Fibroblast of lung (primary cell): Measurements from ENCODE around the gene NDUFS5. TPM values are rescaled to one million over a fixed set of nuclear protein-coding genes. Genes with fewer than 3 reads are reported as not detected.

Source experiments
- DNase-seq, 2 donors: peaks; one replicate each; pipeline versions ENCODE4 v3.0.0 to v3.0.0-alpha.2; 2010; ENCODE audit warnings: low read depth in 2 of 2
- H2AFZ ChIP-seq: 2 replicates; pipeline ENCODE4 v1.5.1; 2012; ENCODE audit warnings: low read length, control low read depth, inconsistent platforms
- H3K27ac ChIP-seq: 2 replicates; pipeline ENCODE4 v1.5.1; 2011; ENCODE audit warnings: low read length, control low read depth; ENCODE audit not compliant: insufficient read depth
- H3K27me3 ChIP-seq: 2 replicates; pipeline ENCODE4 v1.5.1; 2011; ENCODE audit warnings: mild to moderate bottlenecking, low read length; ENCODE audit not compliant: control insufficient read depth, insufficient read depth
- H3K36me3 ChIP-seq: 2 replicates; pipeline ENCODE4 v1.5.1; 2011; ENCODE audit warnings: low read length; ENCODE audit not compliant: control insufficient read depth, insufficient read depth
- H3K4me1 ChIP-seq: 2 replicates; pipeline ENCODE4 v1.5.1; 2011; ENCODE audit warnings: low read length; ENCODE audit not compliant: control insufficient read depth, insufficient read depth; ENCODE audit errors: extremely low read depth
- H3K4me2 ChIP-seq: 2 replicates; pipeline ENCODE4 v1.5.1; 2011; ENCODE audit warnings: low read length, control low read depth; ENCODE audit not compliant: insufficient read depth; ENCODE audit errors: extremely low read depth
- H3K4me3 ChIP-seq, 4 experiments: fragments of 200-600 bp in 1 of 4; sonication (generic) in 1 of 4; replicated peaks in 1 of 4; 2 replicates each; pipeline ENCODE4 v1.5.1; 2011 to 2016; ENCODE audit warnings: low read length in 4 of 4, low read depth in 3 of 4, mild to moderate bottlenecking in 3 of 4, control low read depth in 2 of 4, inconsistent platforms in 1 of 4, mixed read lengths in 1 of 4; ENCODE audit not compliant: insufficient read depth in 1 of 4; ENCODE audit errors: control extremely low read depth in 1 of 4
- H3K79me2 ChIP-seq: 2 replicates; pipeline ENCODE4 v1.5.1; 2012; ENCODE audit warnings: mild to moderate bottlenecking, low read length, inconsistent platforms; ENCODE audit not compliant: control insufficient read depth, insufficient read depth
- H3K9ac ChIP-seq: 2 replicates; pipeline ENCODE4 v1.5.1; 2011; ENCODE audit warnings: mild to moderate bottlenecking, low read length, control low read depth; ENCODE audit not compliant: insufficient read depth
- H3K9me3 ChIP-seq: 2 replicates; pipeline ENCODE4 v1.5.1; 2012; ENCODE audit warnings: low read depth, low read length; ENCODE audit not compliant: control insufficient read depth, insufficient read depth
- H4K20me1 ChIP-seq: 2 replicates; pipeline ENCODE4 v1.5.1; 2011; ENCODE audit warnings: low read length; ENCODE audit not compliant: control insufficient read depth, insufficient read depth; ENCODE audit errors: extremely low read depth
- EZH2 ChIP-seq: IDR thresholded peaks from 2 replicates; pipeline ENCODE4 v1.5.1; 2012; ENCODE audit warnings: low read length, control low read depth, mild to moderate bottlenecking; ENCODE audit errors: missing control alignments
- polyA plus RNA-seq, 2 donors: library from polyadenylated mRNA; depleted of rRNA in 1 of 2; stranded (reverse) in 1 of 2; unstranded in 1 of 2; fragments of >200 nt; gene quantifications; 2 replicates each; pipeline ENCODE4 v1.2.1, GENCODE V29; 2011 to 2012; ENCODE audit warnings: missing spikeins in 1 of 2
- total RNA-seq: library from RNA; depleted of rRNA; stranded (reverse); fragments of >200 nt; gene quantifications from 2 replicates; pipeline ENCODE4 v1.2.1, GENCODE V29; 2014
- TF ChIP-seq, protein P1 (sequence below), 2 donors: IDR thresholded peaks in 1 of 2; conservative IDR thresholded peaks in 1 of 2; 1 replicate in 1 of 2; 2 replicates in 1 of 2; pipeline ENCODE4 v1.5.1; 2011 to 2012; ENCODE audit warnings: low read length in 2 of 2, control low read depth in 1 of 2, inconsistent platforms in 1 of 2, low read depth in 1 of 2, mild to moderate bottlenecking in 1 of 2

Gene NDUFS5
- total and polyA plus RNA-seq, 2 donors (not counting 1 experiment from before 2014, with no cell fraction given), result 501 to 572 TPM

DNA sequence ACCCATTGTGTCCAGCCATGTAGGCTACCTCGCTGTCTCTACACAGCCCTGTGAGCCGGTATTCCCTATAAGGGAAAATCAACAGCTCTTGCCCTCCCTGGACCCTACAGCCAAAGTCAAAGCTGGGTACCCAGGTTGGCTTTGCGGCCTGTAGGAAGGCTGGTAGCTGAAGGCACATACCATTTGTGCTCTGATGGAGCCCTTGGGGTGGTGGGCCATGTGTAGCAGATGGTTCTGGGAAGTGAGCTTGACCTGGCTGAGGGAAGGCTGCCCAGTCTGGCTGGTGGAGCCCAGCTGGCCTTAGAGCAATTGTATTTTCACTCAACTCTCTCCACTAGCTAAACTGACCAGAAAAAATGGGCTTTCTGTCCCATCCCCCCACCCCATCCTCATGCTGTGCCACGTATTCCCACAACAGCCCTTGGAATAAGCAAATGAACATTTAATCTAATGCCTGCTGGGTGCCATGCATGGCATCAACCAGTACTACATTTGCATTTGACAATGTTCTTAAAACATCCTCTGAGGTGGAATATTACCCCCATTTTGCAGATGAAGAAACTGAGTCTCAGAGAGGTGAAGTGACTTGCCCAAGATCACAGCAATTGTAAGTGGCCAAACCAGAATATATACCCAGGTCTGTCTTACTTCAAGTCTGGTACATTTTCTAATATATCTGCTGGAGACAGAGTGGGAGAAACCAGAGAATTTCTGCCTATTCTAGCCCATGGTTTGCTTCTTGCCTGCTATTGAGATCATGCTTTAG lies 56.8 kb downstream of the NDUFS5 start:
- TF ChIP-seq, protein P1, sequence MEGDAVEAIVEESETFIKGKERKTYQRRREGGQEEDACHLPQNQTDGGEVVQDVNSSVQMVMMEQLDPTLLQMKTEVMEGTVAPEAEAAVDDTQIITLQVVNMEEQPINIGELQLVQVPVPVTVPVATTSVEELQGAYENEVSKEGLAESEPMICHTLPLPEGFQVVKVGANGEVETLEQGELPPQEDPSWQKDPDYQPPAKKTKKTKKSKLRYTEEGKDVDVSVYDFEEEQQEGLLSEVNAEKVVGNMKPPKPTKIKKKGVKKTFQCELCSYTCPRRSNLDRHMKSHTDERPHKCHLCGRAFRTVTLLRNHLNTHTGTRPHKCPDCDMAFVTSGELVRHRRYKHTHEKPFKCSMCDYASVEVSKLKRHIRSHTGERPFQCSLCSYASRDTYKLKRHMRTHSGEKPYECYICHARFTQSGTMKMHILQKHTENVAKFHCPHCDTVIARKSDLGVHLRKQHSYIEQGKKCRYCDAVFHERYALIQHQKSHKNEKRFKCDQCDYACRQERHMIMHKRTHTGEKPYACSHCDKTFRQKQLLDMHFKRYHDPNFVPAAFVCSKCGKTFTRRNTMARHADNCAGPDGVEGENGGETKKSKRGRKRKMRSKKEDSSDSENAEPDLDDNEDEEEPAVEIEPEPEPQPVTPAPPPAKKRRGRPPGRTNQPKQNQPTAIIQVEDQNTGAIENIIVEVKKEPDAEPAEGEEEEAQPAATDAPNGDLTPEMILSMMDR (conservative IDR thresholded peaks at IDR 0.05 in 1 of 2, IDR thresholded peaks at IDR 0.05 in 1 of 2; ENCODE audit: low read depth in 1 of 2, low read length in 2 of 2), result no peak
- no peak for TF ChIP-seq EZH2
- H3K36me3 ChIP-seq, result no peaks in the 10 kb centered on the region
- H3K79me2 ChIP-seq, result no peaks in the 10 kb centered on the region
- H4K20me1 ChIP-seq, result no peaks in the 10 kb centered on the region
- H2AFZ ChIP-seq, result no peak overlapping the region
- H3K9ac ChIP-seq, result no peak overlapping the region
- H3K27me3 ChIP-seq, result no peaks in the 10 kb centered on the region
- H3K9me3 ChIP-seq, result no peaks in the 10 kb centered on the region
- DNase-seq, result no peak
- H3K27ac ChIP-seq, result no peak overlapping the region
- peaks cover 12% of the 10 kb centered on the region for H3K4me1 ChIP-seq
- H3K4me2 ChIP-seq, result no peak overlapping the region
- peak overlapping the region in 1 of 4 experiments; percentile 61 for H3K4me3 ChIP-seq

DNA sequence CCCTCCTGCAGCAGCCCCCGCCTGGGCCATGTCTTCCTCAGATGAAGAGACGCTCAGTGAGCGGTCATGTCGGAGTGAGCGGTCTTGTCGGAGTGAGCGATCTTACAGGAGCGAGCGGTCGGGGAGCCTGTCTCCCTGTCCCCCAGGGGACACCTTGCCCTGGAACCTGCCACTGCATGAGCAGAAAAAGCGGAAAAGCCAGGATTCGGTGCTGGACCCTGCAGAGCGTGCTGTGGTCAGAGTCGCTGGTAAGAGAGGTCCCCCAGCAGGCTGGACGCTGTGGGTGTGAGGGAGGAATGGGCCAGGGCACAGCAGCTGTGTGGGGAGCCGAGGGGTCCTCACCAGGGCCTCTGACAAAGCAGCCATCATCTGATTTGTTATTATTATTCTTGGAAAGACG lies 58.0 kb downstream of the NDUFS5 start:
- no peaks in the 10 kb centered on the region for H3K27me3 ChIP-seq
- no peaks in the 10 kb centered on the region for H4K20me1 ChIP-seq
- H3K4me3 ChIP-seq, result no peak overlapping the region

More for the DNA sequence above, 58.0 kb downstream of the NDUFS5 start:
- H3K36me3 ChIP-seq, result no peaks in the 10 kb centered on the region
- no peaks in the 10 kb centered on the region for H3K79me2 ChIP-seq
- H3K9me3 ChIP-seq, result no peaks in the 10 kb centered on the region
- no peak for TF ChIP-seq EZH2
- TF ChIP-seq, protein P1 (conservative IDR thresholded peaks at IDR 0.05 in 1 of 2, IDR thresholded peaks at IDR 0.05 in 1 of 2; ENCODE audit: low read depth in 1 of 2, low read length in 2 of 2), result no peak
- no peak overlapping the region for H3K4me2 ChIP-seq
- no peak overlapping the region for H2AFZ ChIP-seq
- H3K27ac ChIP-seq, result no peak overlapping the region
- no peak for DNase-seq
- peaks cover 12% of the 10 kb centered on the region for H3K4me1 ChIP-seq
- H3K9ac ChIP-seq, result no peak overlapping the region

Other genes starting within 250 kb of the NDUFS5 start
- gene RRAGC, start 166.6 kb upstream of the NDUFS5 start, total RNA-seq, result 21.1 and 27.4 TPM in 2 replicates
- 47.2 and 53.4 TPM in 2 replicates for gene RRAGC, start 166.6 kb upstream of the NDUFS5 start, polyA plus RNA-seq
- gene MYCBP, start 153.0 kb upstream of the NDUFS5 start, total RNA-seq, result 2.1 and 4.0 TPM in 2 replicates
- 12.5 and 14.2 TPM in 2 replicates for gene MYCBP, start 153.0 kb upstream of the NDUFS5 start, polyA plus RNA-seq
- gene GJA9, start 144.8 kb upstream of the NDUFS5 start, total RNA-seq, result under 0.01 TPM in 1 of 2 replicates, not detected in the other
- 0.02 TPM in 1 of 2 replicates, not detected in the other for gene GJA9, start 144.8 kb upstream of the NDUFS5 start, polyA plus RNA-seq
- gene RHBDL2, start 84.5 kb upstream of the NDUFS5 start, total RNA-seq, result 0.26 and 1.5 TPM in 2 replicates
- gene RHBDL2, start 84.5 kb upstream of the NDUFS5 start, polyA plus RNA-seq, result 0.58 and 1.2 TPM in 2 replicates
- gene AKIRIN1, start 35.1 kb upstream of the NDUFS5 start, total RNA-seq, result 37.0 and 41.0 TPM in 2 replicates
- 53.4 and 66.7 TPM in 2 replicates for gene AKIRIN1, start 35.1 kb upstream of the NDUFS5 start, polyA plus RNA-seq
- gene MACF1, start 178.3 kb downstream of the NDUFS5 start, total RNA-seq, result 265 and 414 TPM in 2 replicates
- 110 and 178 TPM in 2 replicates for gene MACF1, start 178.3 kb downstream of the NDUFS5 start, polyA plus RNA-seq